ENCODE results near the gene PTGR2. TPM values are rescaled to one million over a fixed set of nuclear protein-coding genes. Genes with fewer than 3 reads are reported as not detected.
"Not testable (repeated sequence)": the region's sequence is repeated elsewhere in the genome, so short reads cannot be mapped to it uniquely, and the experiment has no call there.

The PTGR2 gene
- total RNA-seq, 2 donors from 2014 or later, result 5.6 to 9.2 TPM

GRCh38 chr14:73829071-73829470 is 22.6 kb upstream of the PTGR2 start:
- intact Hi-C loops (cut with DNase I), result loop anchor here in 1 of 2 donors (10.0 kb wide), 1 partner anchor 104 kb away; no protein-coding TSS in a partner anchor
- DNase-seq (ENCODE audit: low spot score), result no peak

DNA sequence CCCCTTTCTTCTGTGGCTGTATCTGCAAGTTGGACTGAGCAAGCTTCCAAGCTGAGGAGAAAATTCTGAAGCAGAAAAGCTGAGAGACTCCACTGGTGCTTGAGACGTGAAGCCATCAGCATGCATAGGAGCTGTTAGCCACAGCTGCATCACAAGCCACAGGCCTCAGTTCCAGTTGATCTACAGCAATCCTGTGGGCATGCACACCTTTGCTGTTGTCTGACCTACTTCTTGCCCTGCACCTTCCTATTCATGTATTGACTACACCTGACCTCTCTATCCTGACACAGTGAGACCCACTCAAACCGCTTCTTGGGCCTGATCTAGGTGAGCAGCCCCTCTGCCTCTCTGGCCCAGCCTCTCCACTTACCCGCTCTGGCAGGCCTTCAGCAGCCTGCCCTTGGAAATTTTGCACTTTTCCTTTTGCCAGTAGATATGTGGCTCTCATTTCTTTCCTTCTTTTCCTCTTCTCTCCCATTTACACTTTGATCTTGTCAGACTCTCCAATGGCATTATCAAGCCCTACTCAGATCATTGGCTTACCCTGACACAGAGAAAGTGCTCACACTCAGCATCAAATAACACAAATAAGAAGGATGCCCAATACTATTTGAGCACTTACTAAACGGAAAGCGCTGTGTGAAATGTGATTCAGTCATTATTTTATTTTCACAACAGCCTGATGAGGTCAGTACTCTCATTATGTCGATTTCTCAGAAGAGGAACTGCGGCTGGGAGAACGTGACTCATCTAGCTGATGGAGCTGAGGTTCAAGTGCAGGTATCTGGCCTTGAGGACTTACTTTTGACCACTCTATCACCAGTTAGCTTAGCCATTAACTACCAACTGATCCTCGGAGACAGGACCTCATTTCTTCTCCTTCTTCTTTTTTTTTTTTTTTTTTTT is 21.9 kb upstream of the PTGR2 start:
- intact Hi-C loops (cut with DNase I), result loop anchor here in 1 of 2 donors (2.0 to 10.0 kb wide), 2 partner anchors 39 to 105 kb away; no protein-coding TSS in a partner anchor

DNA sequence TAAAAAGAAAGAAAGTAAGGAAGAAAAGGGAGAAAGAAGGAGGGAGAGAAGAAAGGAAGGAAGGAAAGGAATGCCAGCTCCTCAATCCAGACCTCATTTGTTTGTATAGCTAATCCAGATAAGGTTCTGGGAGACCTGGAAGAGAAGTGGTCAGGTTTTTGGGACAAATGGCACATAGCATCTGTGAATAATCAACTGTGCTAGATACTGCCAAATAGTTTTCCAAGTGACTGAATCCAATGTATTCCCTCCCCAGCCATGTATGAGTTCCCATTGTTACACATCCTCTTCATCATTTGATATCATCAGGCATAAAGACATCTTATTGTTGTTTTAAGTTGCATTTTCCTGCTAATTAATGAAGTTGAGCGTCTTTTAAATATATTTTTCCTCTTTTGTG is 18.6 kb upstream of the PTGR2 start:
- intact Hi-C loops (cut with DNase I), result no loop called here
- no peak for DNase-seq (ENCODE audit: low spot score)

More for the DNA sequence above, 21.9 kb upstream of the PTGR2 start:
- DNase-seq (ENCODE audit: low spot score), result no peak

GRCh38 chr14:73833530-73834260 is 17.9 kb upstream of the PTGR2 start:
- DNase-seq (ENCODE audit: low spot score), result no peak
- intact Hi-C loops (cut with DNase I), result no loop called here

GRCh38 chr14:73834261-73834625 is 17.4 kb upstream of the PTGR2 start:
- intact Hi-C loops (cut with DNase I), result no loop called here
- no peak for DNase-seq (ENCODE audit: low spot score)

GRCh38 chr14:73838293-73839034 is 13.2 kb upstream of the PTGR2 start:
- intact Hi-C loops (cut with DNase I); DNase-seq (ENCODE audit: low spot score): not testable (repeated sequence)

- no peak for DNase-seq (ENCODE audit: low spot score)
- intact Hi-C loops (cut with DNase I), result no loop called here
These were observed 9.4 kb upstream of the PTGR2 start for GRCh38 chr14:73842201-73842600.

- DNase-seq (ENCODE audit: low spot score), result no peak
- intact Hi-C loops (cut with DNase I), result no loop called here
These were observed 8.8 kb upstream of the PTGR2 start for GRCh38 chr14:73842851-73843250.

- intact Hi-C loops (cut with DNase I), result no loop called here
- no peak for DNase-seq (ENCODE audit: low spot score)
These were observed 8.3 kb upstream of the PTGR2 start for GRCh38 chr14:73843296-73843695.

- intact Hi-C loops (cut with DNase I), result no loop called here
- no peak for DNase-seq (ENCODE audit: low spot score)
These were observed 4.7 kb upstream of the PTGR2 start for GRCh38 chr14:73846947-73847346.

DNA sequence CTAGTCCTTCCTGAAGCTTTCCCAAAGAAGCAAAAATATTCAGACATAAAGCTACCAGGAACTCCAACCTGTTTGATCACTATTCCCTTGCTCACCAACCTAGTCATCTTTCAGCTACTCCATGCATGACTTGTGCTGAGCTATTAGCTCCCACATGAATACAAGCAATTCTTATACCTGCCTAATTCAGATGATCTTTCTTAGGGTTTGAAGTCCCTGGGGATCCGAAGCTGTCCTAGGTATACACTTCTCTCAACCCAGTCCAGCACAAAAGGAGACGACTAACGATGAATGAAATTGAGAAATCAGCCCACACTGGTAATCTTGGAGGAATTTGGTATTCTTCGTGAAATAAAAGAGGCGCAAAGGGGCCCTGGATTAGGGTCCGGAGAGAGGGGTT is 631 bp upstream of the PTGR2 start:
- intact Hi-C loops (cut with DNase I), result loop anchor here in 1 of 2 donors (10.0 kb wide), 1 partner anchor 126 kb away; no protein-coding TSS in a partner anchor
- DNase-seq (ENCODE audit: low spot score), result no peak

- DNase-seq (ENCODE audit: low spot score), result no peak
- intact Hi-C loops (cut with DNase I), result loop anchor here in 1 of 2 donors (10.0 kb wide), 1 partner anchor 134 kb away; no protein-coding TSS in a partner anchor
These were observed 7.5 kb downstream of the PTGR2 start for GRCh38 chr14:73859145-73859544.

DNA sequence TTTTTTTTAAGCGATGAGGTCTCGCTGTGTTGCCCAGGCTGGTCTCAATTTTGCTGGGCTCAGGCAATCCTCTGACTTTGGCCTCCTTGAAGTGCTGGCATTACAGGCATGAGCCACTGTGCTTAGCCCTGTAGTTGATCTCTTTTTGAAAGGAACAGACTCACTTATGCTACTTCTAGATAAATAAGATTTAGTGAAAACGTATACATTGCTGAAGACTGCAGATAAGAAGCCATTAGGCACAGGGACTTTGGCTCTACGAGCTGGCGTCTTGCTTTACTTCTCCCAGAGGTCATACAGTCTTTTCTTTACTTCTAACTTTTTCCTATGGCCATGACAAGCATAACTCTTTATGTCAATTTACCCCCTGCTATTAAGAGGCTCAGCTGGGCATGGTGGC is 9.4 kb downstream of the PTGR2 start:
- intact Hi-C loops (cut with DNase I), result no loop called here
- no peak for DNase-seq (ENCODE audit: low spot score)

DNA sequence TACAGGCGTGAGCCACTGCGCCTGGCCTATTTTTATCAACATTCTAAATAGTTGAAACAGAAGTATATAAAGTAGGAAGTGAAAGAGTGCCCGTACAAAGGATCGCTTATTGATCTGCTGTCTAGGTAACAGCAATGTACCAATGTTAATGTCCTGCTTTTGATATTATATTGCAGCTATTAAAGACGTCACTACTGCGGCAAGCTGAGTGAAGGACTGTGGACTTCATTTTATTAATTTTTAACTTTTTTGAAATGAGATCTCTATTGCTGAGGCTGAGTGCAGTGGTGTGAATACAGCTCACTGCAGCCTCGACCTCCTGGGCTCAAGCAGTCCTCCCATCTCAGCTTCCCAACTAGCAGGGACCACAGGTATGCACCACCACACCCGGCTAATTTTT is 10.8 kb downstream of the PTGR2 start:
- no peak for DNase-seq (ENCODE audit: low spot score)
- intact Hi-C loops (cut with DNase I), result no loop called here

- DNase-seq (ENCODE audit: low spot score), result no peak
- intact Hi-C loops (cut with DNase I), result no loop called here
These were observed 11.6 kb downstream of the PTGR2 start for GRCh38 chr14:73863209-73863608.

DNA sequence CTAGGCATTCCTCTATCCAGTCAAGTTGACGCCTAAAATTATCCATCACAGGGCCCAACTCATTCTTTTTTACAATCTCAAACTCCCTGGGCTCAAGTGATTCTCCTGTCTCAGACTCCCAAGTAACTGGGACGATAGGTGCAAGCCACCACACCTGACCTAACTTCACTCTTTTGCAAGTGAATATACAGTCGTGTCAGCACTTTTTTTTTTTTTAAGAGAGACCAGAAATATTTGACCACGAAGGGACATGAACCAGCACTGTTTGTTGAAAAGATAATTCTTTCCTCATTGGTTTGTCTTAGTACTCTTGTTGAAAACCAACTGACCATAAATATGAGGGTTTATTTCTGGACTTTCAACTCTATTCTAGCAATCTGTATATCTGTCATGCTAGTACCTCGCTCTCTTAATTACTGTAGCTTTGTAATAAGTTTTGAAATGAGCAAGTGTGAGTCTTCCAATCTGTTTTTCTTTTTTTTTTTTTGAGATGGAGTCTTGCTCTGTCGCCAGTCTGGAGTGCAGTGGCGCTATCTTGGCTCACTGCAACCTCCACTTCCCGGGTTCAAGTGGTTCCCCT is 14.0 kb downstream of the PTGR2 start:
- DNase-seq (ENCODE audit: low spot score), result no peak
- intact Hi-C loops (cut with DNase I), result no loop called here

DNA sequence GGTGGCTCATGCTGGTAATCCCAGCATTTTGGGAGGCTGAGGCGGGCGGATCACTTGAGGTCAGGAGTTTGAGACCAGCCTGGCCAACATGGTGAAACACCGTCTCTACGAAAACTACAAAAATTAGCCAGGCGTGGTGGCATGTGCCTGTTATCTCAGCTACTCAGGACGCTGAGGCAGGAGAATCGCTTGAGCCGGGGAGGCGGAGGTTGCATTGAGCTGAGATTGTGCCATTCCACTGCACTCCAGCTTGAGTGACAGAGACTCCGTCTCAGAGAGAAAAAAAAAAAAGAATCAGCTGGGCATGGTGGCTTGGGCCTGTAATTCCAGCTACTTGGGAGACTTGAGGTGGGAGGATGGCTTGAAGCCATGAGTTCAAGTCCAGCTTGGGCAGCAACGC is 18.1 kb downstream of the PTGR2 start:
- DNase-seq (ENCODE audit: low spot score); intact Hi-C loops (cut with DNase I): not testable (repeated sequence)

DNA sequence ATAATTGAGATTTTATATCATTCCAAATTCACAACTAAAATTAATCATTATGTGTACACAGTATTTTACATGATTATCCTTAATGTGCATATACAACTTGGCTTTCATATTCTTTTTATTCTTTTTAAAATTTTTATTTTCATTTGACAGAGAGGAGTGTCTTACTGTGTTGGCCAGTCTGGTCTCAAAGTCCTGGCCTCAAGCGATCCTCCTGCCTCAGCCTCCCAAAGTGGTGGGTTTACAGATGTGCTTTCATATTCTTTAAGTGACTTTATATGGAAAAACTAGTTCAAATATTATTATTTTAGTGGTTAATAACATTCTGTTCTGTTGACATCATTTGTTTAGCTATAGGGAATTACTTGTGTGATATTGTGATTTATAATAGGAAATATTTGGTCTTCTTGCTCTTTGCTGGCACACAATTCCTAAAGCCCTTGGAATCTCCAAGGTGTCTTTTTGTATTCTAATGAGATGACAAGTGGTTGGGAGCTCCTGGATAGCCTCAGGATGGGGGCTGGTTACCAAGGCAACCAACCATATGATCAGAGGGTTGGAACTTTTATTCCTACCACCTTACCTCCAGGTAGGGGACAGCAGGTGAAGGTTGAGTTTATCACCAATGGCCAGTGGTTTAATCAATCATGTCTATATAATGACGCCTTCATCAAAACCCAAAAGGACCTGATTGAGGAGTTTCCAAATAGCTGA is 19.0 kb downstream of the PTGR2 start:
- DNase-seq (ENCODE audit: low spot score), result no peak
- intact Hi-C loops (cut with DNase I), result no loop called here

- no peak for DNase-seq (ENCODE audit: low spot score)
- intact Hi-C loops (cut with DNase I), result no loop called here
These were observed 22.0 kb downstream of the PTGR2 start for GRCh38 chr14:73873660-73874059.

All from posterior vena cava (tissue), 2 donors.